Neural progenitor cell (in vitro differentiated cells): Measurements from ENCODE around the gene VCY1B.

Experiments
- CTCF ChIP-seq: fragments of 200-600 bp; sonication (generic); IDR thresholded peaks from 2 replicates; pipeline ENCODE4 v1.5.1; 2017; ENCODE audit warnings: antibody characterized with exemption, mild to moderate bottlenecking
- EZH2phosphoT487 ChIP-seq: fragments of 200-600 bp; sonication (generic); IDR thresholded peaks from 2 replicates; pipeline ENCODE4 v1.6.1; 2017; ENCODE audit warnings: antibody characterized with exemption

GRCh38 chrY:14085877-14086276 is 29.9 kb downstream of the VCY1B start:
- no peak for TF ChIP-seq CTCF
- no peak for TF ChIP-seq EZH2phosphoT487
